Stomach (tissue), 4 donors: ENCODE measurements around the gene NSA2.

ENCODE experiments used
- CTCF ChIP-seq, 7 experiments: fragments of 450-650 bp in 4 of 7; fragments of 200-600 bp in 3 of 7; sonication (generic) in 3 of 7; IDR thresholded peaks; one replicate each; pipeline ENCODE4 v1.5.1; 2016 to 2019; ENCODE audit warnings: antibody characterized with exemption in 7 of 7, control low read depth in 2 of 7, mild to moderate bottlenecking in 1 of 7
- POLR2A ChIP-seq, 4 donors: fragments of 450-650 bp; IDR thresholded peaks; one replicate each; pipeline ENCODE4 v1.6.1; 2016; ENCODE audit warnings: antibody characterized with exemption in 4 of 4, control low read depth in 2 of 4, mild to moderate bottlenecking in 1 of 4, moderate library complexity in 1 of 4

DNA sequence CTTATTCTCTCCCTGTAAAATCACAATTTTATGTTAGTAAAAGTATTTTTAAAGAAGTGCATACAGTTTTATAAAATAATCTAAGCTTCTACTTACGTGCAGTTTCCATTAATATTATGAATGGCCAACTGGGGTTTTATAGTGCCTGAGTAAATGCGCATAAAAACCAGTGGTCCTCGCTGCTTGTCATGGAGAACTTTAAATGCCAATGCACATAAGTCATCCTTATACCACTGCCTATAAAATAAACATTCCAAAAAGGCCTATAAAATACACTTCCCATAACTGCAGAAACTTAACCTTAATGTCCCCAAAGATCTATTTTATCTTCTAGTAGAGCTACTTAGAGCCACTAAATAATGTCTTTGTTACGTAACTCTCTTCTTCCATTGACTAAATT lies 28.6 kb upstream of the NSA2 start:
- TF ChIP-seq CTCF (IDR thresholded peaks at IDR 0.05) (no peak), POLR2A (IDR thresholded peaks at IDR 0.05) (no peak)
